NCI-H1694 treated with DMSO at 0.1 percent for 48 hours (cell line): ENCODE data around the gene C10orf67.

Source experiments
- DNase-seq: peaks from one replicate; lab custom pipeline; 2025; lab: John Stamatoyannopoulos, UW

The C10orf67 gene

GRCh38 chr10:23196915-23197314 is 147.7 kb downstream of the C10orf67 start:
- no peak for DNase-seq

- DNase-seq = no peak
Measured at GRCh38 chr10:23195846-23196600, 148.6 kb downstream of the C10orf67 start.

DNA sequence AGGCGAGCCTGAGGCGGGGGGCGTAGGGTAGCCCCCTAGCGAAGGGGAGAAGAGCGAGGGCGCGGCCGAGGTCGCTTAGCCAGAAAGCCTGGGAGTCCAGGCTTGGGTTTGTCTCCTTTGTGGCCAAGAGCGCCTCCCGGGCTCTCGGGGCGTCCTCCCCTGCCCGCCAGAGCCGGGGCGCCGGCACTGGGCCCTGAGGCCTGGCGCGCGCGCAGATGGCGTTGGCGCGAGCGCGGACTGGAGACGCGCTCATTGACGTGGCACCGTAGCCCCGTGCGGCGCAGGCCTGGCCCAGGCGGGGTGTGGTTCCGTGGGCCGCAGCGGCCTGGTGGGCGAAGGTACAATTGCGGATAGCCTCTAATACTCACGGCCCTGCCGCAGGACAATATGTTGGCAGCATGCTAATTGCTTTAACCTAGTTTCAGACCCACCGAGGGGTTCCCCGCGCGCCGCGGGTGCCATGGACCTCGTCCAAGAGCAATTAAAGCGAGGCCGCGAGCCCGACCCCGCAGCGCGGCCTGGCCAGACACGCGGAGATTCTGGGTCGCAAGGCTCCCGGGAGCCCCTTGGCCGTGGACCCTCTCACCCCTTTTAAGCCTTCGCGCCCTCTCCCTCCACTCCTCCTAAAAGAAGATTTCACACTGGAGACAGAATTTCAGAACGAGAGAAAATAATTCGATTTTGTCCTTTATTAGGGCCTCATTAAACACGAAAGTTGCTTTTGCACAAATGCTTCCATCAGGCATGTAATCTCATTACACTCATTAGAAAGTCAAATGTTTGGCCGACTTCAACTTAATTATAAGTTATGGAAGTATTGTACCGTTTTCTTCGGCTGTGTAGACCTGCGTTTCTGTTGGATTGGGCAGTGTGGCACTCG is 149.4 kb downstream of the C10orf67 start:
- no peak for DNase-seq

DNA sequence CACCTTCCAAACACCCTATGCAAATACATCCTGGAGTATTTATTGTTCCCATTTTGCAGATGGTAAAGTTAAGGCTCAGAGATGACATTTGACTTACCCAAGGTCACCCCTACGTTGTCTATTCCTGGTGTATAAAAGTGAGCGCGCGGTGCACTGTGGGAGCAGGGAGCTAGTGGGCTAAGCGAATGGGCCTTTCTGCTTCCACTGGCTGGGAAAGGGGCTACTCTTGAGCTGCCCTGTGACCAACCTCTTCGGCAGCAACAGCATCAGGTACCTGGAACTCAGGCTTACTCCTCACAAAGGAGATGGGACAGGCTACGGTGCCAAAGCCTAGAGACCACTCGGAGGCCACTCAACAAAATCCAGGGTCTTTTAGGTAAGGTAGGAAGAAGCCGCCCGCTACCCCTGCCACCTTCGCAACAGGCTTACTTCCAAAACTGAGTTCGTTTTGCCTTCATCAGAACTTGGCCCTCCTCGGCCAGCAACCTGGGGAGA is 150.1 kb downstream of the C10orf67 start:
- no peak for DNase-seq

DNA sequence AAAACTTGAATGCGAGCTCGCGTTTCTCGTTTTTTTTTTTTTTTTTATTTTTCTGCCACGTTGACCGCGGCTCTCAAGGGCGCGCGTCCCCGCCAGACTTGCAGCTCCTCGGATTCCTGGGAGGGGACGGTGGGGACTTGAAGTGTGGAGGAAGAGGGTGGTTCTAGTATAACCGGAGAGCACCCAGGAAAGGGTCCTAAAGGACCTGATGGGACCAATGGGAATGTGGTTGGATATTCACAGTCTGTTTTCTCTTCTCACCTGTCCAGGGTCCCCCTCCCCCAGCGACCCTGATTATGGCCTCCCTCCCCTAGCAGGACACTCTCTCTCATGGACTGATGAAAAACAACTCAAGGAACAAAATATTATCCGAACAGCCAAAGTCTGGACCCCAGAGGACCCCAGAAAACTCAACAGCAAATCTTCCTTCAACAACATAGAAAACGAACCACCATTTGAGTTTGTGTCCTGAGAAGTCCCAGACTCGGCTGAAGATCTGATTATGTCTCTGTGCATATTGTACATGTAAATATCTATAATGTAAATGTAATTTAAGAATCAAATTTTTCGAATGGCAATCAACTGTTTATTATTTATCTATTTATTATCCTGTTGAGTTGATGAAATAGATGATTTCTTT is 151.0 kb downstream of the C10orf67 start:
- no peak for DNase-seq

DNA sequence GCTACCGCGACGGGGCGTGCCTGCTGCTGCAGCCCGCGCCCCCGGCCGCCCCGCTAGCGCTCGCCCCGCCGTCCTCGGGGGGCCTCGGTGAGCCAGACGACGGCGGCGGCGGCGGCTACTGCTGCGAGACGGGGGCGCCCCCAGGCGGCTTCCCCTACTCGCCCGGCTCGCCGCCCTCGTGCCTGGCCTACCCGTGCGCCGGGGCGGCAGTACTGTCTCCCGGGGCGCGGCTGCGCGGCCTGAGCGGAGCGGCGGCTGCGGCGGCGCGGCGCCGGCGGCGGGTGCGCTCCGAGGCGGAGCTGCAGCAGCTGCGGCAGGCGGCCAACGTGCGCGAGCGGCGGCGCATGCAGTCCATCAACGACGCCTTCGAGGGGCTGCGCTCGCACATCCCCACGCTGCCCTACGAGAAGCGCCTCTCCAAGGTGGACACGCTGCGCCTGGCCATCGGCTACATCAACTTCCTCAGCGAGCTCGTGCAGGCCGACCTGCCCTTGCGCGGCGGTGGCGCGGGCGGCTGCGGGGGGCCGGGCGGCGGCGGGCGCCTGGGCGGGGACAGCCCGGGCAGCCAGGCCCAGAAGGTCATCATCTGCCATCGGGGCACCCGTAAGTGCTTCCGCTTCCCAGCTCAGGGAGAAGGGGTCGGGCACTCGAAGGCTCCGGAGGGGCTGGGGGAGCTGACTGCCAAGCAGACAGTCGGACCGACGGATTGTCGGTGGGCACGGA is 151.7 kb downstream of the C10orf67 start:
- no peak for DNase-seq

GRCh38 chr10:23191764-23192711 is 152.6 kb downstream of the C10orf67 start, which contains the start of gene PTF1A:
Gene PTF1A (plus strand): TSS chr10:23192312. CDS start chr10:23192531, 219 bp downstream.
- no peak for DNase-seq

- no peak for DNase-seq
Measured at GRCh38 chr10:23190872-23191763, 153.5 kb downstream of the C10orf67 start.

DNA sequence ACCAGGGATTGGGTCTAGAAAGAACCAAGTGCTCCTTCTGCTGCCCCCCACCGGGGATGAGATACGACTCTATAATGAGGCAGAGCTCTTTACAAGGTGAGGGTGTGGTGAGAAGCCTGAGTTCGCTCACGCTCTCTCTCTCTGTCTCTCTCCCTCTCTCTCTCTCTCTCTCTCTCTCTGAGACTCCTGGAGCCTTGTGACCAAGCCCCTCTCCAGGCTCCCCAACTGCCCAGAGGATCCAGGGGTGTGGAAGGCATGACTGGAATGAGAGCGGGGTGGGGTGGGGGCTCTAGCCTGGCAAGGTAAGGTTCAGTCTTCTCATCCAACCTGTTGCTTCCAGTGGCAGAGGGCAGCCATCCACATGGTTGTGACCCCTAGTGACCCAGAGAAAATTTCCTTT is 155.6 kb downstream of the C10orf67 start:
- no peak for DNase-seq

DNA sequence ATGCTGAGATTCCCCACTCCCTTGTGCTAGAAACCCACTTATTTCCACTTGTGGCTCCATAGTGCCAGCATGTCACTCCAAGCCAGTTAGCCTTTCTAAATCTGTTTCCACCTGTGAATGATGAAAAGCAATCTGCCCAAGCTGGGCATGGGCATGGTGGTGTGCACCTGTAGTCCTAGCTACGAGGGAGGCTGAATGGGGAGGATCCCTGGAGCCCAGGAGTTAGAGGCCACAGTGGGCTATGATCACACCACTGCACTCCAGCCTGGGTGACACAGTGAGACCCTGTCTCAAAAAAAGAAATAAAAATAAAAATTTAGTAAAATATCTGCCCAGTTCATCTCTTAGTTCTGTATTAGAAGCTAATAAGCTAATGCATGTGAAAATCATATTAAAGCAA is 157.4 kb downstream of the C10orf67 start:
- no peak for DNase-seq

DNA sequence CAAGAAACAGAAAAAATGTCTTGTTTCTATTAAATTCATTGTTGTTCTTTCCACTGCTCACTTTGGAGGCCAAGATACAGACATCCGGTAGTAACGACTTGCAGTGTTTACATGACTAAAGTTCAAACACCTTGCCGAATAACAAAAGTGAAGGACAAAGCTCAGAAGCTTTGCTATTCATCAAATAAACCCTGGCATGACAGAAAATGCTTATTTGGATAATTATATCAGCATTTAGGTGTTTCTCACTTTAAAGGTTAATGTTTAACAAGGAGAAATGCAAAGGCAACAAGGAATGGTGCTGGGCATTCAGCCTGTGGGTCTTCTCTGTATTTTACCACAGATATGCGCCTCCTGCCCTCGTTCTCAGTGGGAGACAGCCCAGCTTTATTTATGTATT is 157.9 kb downstream of the C10orf67 start:
- no peak for DNase-seq

DNA sequence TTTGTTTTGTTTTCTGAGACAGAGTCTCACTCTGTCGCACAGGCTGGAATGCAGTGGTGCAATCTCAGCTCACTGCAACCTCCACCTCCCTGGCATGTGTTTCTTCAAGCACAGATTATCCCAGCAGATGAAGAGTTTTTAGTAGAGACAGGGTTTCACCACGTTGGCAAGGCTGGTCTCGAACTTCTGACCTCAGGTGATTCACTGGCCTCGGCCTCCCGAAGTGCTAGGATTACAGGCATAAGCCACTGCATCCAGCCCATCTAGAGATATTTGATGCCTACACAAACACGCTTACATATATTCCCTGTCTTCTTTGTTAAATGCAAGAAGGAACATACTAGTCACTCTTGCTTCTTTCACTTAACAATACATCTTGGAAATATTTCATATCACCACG is 158.4 kb downstream of the C10orf67 start:
- no peak for DNase-seq

DNA sequence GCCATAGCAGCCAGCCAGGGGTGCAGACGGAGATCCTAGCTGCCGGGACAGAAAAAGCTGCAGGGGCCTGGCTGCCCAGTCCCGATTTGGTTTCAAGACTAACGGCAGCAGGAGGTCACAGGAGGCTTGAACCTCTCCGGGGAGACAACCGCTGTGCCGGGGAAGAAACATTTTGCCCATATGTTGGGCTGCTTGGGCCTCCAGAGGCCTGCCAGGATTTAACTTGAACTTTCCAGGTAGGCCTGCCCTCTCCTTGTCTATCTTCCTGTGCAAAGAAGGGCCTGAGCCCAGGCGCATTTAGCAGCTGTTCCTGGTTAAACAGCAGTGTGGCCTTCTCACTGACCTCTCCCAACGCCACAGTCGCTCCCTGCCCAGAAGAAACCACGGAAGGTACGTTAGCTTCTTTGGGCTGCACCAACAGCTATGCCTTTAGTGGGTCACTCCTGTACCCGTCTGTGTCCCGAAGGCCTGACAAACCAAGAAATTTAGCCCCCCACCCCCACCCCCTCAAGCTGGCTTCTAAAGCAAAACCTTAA is 169.6 kb downstream of the C10orf67 start:
- no peak for DNase-seq

- DNase-seq = no peak
Measured at GRCh38 chr10:23174074-23174976, 170.3 kb downstream of the C10orf67 start.

DNA sequence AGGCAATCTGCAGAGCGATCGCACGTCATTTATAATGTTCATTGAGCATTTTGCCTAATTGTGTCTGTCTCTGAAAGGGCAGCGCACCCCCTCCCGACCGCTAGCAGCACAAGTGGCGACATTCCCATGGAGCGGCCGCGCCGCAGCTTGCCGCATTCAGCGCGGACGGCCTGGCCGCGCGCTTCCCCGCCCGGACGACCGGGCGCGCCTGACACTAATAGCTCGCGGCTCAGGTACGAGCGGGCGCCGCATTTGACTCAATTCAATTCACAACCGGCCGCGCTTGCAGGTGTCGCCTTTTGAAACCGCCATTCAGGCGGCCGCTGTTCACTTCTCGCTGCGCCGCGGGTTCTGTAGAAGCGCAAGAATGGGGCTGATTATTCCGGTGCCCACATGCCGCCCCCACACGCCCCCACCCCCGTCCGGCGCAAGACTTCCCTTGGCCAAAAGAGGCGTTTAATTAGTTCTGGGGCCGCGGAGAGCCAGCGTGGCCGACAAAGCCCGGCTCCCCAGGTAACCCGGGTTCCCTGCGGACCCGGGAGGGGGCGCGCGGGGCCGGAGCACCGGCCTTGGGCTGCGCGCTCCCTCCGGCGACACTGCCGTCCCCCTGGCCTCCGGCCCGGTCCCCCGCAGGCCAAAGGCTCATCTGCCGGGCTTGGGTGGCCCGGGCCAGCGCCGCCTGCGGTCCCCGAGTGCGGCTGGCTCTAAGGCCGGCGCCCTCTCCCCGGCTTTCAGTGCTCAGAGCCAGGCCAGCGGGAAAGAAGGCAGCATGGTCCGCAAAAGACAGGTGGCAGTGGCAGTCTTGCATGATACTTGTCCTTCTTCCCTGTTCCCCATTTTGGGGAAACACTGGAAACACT is 171.2 kb downstream of the C10orf67 start:
- DNase-seq = no peak

DNA sequence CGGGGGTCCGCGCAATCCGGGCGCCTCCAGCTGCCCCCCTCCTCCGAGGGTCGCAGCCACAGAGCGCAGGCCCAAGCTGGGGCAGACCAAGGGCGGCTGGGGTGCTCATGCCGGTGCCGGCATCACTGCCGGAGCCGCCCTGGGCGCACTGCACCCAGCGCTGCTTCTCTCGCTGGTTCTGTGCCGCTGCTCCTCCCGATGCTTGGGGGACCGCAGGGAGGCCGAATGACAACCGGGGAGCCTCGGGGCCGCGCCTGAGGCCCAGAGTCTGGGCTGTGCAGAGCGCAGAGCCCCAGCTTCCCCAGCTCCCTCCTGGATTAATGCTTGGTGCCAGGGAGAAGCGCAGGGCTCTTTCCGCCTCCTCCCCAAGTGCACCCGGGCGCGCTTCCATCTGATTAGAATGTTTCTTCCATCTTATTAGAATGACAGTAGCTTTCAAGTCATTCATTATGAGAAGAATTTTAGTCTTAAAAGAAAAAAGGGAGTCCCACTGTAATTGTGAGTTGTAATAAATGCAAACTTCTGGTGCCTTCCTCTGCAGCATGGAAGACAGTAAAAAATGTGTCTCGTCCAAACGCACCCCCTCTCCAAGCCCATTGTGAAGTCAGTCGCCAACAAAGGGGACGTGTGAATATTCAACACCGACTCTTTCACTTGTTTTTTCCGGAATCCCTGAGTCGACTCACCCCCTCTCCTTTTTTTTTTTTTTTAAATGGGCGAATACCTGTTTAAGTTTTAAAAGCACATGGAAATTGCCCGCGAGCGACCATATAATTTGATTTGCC is 172.0 kb downstream of the C10orf67 start:
- DNase-seq = no peak
